Stimulated activated CD4-positive, alpha-beta T cell treated with anti-CD3 and anti-CD28 coated beads, Interleukin-1b, Interleukin-23, amount 100 ng/mL, for 1 hour (primary cell): Measurements from ENCODE around the gene COBL.

Experiments used
- DNase-seq, 2 donors: peaks; one replicate each; pipeline ENCODE4 v3.0.0-alpha.2; 2020; ENCODE audit warnings: low read depth in 2 of 2

The COBL gene

DNA sequence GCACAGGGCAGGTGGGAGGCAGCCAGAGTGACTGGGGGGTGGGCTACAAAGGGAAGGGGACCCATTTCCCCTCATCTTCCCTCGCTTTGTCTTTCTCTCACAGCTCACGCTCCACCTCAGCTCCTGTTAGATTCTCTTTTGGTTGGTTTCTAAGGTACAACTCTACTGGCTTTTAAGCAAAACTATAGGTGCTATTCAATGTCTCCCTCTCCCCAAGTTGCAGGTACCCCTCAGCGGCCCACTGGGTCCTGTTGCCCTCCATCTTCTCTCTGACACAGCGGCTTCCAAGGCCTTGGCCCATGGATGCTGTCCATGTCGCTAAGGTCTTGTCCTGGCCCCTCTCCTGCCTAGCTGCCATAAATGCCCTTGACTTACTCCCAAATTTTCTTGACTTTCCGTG lies 168.4 kb downstream of the COBL start:
- no peak for DNase-seq

- no peak for DNase-seq
These were observed 169.6 kb downstream of the COBL start for GRCh38 chr7:51146816-51147586.

- no peak for DNase-seq
These were observed 172.4 kb downstream of the COBL start for GRCh38 chr7:51144178-51144577.

DNA sequence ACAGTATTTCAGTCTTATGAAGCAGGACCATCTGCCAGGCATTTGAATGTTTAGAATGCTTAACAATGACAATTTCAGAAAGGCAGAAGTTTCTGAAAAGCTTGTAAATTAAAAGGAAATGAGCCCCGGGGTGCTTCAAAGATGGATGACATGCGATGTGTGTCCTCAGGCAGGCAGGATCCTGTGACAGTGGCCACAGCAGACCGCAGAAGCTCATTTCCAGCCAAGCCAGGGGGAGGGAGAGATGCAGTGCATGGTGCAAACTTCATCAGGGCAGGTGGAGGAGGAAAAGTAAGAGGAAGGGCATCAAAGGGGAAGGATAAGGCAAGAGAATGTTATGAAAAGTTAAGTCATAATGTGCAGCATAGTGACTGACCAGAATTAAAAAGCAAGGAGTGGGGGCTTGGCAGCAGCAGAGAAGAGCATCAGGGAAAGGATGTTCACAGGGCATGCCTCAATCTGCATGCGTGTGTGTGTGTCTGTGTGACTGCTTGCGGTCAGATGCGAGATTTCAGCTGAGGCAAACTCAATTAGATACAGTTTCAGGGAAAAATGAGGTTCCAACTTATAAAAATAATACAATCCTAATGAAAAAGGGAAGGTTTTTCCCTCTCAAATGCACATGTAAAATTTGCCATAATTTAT lies 173.7 kb downstream of the COBL start:
- DNase-seq = no peak

DNA sequence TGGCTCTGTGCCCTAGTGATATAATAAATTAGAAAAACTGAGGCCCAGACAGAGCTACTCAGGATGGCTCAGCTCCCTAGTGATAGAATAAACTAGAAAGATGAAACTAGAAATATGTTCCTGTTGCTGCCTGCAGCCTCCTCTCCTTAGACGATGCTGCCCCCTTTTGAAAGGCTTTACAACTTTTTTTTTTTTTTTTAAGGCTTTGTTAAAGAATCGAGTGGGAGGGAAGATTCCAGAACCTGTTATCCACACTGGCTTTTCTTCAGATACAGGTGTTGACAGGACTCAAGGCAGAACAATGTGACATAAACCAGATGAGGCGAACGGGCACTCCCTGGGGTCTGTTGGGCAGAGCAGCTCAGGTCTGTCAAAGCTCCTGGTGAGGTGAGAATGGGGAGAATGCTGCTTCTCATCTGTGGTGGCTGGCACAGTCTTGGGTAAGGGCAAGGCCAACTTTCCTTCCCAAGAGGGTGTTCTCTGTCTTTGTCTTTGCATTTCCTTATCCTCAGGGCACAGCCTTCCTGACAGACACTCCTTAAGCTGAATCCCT lies 175.1 kb downstream of the COBL start:
- no peak for DNase-seq

GRCh38 chr7:51140199-51141164 lies 176.1 kb downstream of the COBL start:
- DNase-seq = no peak

DNA sequence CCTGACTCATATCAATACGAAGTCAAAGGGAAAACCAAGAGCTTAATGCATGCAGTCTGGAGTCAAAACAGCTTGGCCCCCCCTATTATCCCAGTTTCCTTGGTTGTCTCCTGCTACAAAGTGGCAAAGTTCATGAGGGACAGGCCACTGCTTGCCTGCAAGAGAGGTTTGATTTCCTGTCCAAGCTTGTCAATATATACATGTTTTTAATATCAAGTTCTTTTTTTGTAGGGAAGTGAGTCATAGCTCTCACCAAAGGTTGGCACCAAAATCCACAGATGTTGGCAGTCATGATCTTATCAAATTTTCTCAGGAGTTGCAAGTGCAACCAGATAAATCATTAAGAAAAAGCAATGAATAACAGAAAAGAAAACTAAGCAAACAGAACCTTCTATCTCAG lies 176.8 kb downstream of the COBL start:
- no peak for DNase-seq

- DNase-seq = no peak
These were observed 178.2 kb downstream of the COBL start for GRCh38 chr7:51138123-51139085.

- no peak for DNase-seq
These were observed 181.0 kb downstream of the COBL start for GRCh38 chr7:51135576-51135975.

GRCh38 chr7:51134013-51134441 lies 182.6 kb downstream of the COBL start:
- no peak for DNase-seq

GRCh38 chr7:51132661-51133060 lies 183.9 kb downstream of the COBL start:
- DNase-seq = no peak

DNA sequence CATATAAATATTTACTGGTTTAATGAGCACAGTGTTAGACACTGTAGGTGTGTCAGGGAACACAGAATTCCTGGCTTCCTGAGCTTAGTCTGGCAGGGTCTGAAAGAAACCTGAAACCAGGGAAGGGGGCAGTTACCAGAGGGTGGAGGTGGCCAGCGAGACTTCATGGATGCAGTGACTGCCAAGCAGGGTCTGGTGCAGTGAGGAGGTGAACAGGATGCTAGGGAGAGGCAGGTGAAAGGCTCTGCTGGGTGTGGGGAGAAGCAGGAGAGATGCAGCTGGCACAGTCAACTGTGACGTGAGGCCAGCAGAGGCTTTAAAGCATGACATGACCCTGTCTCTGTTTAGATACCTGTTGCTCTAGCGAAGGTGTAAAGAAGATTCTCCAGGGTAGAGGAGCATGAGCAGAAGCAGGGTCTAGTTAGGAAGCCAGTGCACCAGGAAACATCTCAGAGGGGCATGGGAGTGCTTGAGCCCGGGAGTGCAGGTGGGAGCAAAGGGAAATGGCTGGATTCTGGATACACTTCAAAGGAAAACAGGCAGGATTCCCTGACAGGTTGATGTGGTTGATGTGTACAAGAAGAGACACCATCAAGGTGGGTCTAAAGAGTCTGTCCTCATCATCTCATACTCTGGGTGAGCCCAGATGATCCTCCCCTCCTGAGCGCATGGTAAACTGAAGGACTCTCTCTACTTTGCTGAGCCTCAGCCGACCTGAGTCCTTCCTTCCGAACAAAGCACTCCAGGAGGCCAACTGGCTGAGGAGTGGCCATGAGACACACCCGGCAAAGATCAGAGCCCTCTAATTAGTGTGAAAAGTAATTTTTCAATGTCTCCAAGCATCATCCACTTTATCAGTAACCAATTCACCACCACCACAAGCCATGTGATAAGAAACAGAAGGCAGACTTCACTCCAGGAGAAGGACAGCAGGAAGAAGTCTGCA lies 186.8 kb downstream of the COBL start:
- DNase-seq = no peak

GRCh38 chr7:51128545-51129435 lies 187.8 kb downstream of the COBL start:
- no peak for DNase-seq

- no peak for DNase-seq
These were observed 189.0 kb downstream of the COBL start for GRCh38 chr7:51127618-51127904.

GRCh38 chr7:51126813-51127617 lies 189.6 kb downstream of the COBL start:
- DNase-seq = no peak

GRCh38 chr7:51126324-51126723 lies 190.3 kb downstream of the COBL start:
- DNase-seq = no peak

GRCh38 chr7:51124321-51124720 lies 192.3 kb downstream of the COBL start:
- DNase-seq = no peak
